Stimulated activated CD8-positive, alpha-beta memory T cell treated with anti-CD3 and anti-CD28 coated beads, Interleukin-7, amount 100 ng/mL, for 4 hours (primary cell): ENCODE results near the gene MTA3.

Experiments used
- DNase-seq, 2 donors: peaks; one replicate each; pipeline ENCODE4 v3.0.0-alpha.2; 2020; ENCODE audit warnings: low read depth in 2 of 2

The MTA3 gene

DNA sequence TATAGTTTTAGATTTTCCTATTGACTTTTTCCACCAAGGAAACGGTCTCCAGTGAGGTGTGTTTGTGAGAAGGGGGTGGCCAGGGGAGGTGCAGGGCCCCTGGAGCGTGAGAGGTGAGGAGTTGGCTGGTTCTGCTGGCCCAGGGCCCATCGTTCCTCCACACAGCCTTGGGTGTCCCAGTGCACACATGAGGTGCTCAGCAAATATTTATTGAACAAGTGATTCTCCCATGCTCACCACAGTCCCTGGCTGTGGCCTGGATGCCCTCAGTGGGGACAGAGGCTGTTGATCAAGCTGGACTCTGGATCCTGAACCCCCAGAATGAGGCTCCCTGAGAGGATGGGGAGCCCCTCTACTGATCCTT lies 219.0 kb downstream of the MTA3 start:
- no peak for DNase-seq

DNA sequence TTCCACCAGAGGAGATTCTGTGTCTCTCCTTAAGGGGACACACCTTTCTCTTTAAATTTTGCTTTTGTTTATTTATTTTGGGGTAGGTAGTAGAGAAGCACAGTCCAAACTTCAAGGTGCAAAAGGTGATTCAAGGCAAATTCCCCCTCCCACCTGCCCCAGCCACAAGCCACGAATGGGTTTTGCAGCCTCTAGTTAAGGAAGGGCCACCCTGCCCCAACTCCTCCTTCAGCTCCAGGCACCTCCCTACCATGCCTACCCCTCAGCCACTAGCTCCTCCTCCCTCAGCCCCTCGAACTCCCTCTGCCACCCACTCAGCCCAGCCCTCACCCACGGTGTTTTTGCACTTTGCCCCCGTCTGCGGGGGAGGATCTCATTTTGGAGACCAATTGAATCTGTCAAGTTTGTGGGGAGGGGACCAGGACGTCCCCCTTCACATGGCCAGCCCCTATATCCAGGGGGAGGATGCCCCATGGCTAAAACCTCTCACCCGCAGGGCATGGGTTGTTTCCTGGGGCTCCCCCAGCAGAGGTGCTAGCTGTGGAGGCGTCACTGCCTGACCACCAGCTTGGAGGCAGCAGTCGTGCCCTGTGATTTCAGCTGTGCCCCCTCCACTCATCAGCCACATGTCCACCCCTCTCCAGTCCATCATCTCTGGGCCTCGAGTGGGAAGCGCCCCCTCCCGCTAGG lies 219.5 kb downstream of the MTA3 start:
- DNase-seq: no peak

DNA sequence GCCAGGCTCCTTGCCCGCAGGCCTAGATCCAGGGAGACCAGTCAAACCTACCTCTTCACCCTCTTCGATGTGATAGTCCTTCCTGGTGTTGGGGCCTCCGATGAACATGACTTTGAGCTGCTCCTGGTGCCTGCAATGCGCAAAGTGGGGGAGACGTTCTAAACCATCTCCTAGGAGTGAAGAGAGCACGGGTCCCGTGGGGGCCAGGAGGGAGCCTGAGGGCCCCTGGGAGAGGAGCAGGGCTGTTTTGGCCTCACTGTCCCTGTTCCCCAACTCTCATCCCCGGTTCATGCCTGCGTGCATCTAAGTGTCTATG lies 220.0 kb downstream of the MTA3 start:
- DNase-seq: no peak

DNA sequence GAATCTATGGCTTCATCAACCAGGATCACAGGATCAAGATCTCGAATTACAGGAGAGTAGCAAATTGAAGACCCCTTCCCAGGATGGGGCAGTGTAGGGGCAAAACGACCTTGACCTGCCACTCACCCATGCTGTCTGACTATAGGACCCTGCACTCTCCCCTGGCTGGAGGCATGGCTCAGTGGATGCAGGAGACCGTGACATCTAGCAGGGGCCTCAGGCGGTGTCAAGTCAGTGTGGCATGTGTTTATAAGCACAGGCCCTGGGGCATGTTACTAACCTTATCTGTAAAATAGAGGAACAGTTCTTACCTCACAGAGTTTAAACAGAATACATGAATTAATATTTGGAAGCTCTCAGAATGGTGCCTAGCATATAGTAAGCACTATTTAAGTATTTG lies 220.4 kb downstream of the MTA3 start:
- DNase-seq: no peak

DNA sequence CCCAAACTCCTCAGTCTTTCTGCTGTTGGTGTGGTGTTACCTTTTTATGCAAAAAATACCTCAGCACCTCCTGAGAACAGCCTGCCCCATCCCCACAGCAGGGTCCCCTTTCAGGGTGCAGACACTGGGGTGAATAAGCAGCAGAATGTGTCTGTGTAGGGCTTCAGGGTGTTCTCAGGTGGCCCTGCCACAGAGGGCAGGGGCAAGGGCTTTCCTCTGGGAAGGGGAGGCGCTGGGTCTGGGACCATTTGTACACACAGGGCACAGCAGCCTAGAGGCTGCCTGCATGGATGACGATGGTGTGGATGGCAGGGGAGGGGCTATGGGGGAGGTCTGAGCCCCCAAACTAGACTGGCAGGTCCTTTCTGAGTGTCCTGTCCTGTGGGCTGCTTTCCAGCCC lies 221.3 kb downstream of the MTA3 start:
- no peak for DNase-seq

DNA sequence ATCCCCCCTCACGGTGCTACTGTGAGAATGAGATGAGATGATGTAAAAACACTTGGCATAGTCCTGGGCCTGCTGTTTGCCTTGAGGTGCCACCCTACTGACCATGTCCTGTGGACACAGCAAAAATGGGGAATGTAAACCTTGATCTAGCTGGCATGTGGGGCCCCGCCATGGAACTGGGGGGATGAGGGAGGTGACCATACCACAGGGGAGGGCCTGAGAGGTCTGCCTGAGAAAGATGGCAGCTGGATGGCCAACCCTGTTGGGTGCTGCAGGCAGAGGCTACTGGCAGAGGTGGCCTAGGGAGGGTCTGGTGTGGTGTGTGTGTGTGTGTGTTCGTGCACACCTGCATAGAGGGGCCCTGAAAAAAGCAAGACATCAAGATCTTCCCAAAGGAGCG lies 223.2 kb downstream of the MTA3 start:
- DNase-seq: no peak

DNA sequence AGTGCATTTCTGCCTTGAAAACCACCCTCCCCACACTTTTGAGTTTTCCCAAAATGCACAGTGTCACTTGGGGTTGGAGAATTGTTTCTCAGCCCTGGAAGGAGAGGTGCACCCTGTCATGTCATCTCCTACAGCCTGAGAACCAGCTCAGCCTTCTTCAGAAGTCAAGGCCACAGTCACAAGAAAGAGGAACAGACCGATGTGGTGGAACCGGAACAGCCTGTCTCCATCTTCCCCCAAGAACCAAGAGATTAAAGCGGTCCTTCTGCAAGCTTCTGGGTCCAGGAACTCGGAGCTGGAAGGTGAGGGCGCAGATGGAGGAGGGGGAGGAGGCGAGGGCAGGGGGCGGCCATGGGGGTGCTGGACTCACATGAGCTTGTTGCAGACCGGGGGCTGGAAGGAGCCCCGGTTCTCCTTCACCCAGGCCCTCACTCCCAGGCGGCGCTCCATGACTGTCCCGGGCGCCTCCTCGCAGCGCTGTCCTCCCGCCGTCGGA lies 223.7 kb downstream of the MTA3 start:
- DNase-seq: no peak

DNA sequence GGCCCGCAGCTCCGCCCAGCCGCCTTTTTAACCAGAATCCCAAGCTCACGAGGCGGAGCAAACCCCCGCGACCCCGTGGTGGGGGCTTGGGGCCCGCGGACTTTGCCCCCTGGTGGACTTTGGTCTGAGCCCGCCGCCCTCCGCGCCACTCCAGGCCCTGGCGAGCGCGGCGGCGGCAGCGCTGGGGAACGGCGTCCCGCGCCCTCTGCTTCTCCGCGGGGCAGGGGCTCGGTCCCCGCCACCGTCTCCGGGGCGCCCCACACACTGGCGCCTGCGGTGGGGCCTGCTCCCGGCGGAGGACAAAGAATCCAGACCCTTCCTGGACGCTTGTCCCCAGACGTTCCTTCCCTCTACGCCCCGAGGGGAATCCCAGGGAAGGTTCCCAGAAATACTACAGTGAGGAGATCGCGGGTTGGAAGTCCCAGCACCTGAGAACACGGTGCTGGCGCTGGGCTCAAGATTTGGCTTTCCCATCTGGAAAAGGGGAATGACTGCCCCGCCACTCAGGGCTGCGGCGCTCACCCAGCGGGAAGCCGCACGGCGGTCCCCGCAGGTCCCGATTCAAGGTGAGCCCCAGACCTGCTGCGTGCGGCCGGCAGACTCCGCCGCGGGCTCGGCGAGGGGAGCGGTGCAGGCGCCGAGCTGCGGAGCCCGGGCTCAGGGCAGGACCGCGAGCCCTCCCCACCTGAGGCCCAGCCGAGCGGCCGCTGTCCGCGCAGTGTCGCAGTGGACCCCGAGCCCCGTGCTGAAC lies 224.3 kb downstream of the MTA3 start, which contains the start of gene HAAO:
TSS of gene HAAO (minus strand) at position 1 of the 751 bp plus-strand sequence. CDS start 47 bp downstream, outside the sequence.
- DNase-seq: no peak

DNA sequence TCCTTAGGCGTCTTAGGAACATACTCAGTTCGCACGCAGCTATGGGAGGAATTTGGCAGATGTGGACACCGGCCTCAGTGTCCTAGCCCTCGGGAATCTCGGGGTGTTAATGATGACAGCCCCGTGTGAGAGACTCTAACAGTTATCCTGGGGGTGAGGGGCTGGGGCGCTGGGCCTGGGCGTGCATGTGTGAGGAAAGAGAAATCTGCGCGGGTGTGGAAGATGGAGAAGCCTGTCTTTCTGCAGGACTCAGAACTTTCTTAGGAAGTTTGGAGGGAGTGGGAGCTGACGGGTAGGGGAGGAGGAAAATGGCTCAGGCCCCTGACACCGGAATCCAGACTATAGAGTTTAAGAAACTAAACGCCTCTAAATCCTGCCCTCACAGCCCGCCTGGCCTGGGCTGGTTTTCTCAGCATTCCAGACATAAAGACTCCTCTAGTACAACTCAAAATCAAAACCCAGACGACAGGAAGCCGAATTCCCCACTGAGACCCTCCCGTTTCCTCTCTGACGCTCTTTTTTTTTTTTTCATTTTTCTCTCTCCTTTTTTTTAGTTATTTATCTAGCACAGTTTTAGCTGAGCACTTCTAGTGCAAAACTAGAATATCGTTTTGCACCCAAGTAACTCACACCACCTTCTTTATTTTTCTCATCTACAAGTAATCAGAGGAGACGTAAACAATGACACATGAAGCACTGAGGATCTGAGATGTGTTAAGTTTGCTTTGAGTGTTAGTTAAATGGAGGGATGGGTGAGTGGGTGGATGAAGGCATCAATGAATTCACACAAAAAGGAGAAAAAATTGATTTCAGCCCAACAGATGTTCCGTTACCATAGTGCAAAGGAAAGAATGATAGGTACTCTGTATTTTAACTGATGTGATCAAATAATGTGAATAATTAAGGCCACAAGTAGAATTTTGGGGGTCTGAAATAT lies 225.2 kb downstream of the MTA3 start:
- DNase-seq: no peak

DNA sequence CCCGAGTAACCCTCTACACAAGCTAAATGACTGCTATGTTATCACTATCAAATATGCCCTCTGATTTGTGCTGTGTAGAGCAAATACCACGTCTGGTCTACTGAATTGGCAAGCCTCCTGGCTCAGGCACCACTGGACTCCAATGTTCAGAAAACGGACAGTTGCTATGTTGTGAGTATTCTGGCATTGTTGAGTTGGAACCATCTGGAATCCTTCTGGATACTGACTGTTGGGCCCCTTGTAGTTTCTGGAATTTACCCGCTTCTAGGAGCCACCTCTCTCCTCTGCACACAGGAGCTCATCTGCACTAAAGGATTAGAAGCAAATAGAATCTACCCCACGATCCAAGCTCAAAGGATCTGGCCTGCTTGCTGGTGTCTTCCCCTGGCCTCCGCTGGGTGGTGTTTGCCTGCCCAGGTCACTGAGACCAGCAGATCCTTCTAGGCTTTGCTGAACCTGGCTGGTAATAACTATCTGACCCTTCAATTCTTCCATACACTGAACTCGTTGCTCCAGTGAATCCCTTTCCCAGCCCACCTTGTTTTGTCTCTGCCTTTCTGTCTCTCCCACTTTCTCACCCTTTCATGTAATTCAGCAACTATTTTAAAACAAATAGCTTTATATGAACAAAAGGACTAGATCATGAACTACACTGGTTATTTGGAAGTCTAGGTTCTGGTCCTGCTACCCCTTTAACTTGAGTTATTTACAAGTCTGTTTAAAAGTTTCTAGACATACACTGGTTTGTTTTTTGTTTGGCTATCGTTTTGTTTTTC lies 226.0 kb downstream of the MTA3 start:
- DNase-seq: no peak

DNA sequence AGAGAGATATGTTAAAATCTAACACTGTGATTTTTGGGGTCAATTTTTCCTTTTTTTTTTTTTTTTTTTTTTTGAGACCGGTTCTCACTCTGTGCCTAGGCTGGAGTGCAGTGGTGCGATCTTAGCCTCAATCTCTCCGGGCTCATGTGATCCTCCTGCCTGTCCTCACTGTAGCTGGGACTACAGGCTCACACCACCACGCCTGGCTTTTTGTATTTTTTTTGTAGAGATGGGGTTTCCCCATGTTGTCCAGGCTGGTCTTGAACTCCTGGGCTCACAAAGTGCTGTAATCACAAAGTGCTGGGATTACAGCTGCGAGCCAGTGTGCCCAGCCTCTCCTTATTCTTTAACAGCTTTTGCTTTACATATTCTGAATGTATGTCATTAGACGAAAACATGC lies 226.8 kb downstream of the MTA3 start:
- DNase-seq: no peak

DNA sequence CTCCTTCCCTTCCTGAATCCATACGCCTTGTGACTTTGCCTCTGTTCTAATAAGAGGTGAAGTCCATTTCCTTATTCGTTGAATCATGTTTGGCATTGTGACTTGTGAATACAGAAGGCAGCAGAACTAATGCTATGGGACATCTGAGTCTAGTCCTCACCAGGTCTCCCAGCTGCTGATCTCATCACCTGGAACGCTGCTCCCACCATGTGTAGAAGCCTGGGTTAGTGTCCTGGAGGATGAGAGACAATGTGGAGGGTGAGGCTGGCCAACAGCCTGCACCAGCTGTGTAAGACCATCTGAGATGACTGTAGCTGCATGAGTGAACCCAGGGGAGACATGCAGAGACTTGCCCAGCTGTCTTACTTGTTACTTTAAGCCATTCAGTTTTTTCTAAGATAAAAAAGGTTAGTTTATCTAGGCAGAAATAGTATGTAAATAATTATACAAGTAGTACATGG lies 227.4 kb downstream of the MTA3 start:
- DNase-seq: no peak

DNA sequence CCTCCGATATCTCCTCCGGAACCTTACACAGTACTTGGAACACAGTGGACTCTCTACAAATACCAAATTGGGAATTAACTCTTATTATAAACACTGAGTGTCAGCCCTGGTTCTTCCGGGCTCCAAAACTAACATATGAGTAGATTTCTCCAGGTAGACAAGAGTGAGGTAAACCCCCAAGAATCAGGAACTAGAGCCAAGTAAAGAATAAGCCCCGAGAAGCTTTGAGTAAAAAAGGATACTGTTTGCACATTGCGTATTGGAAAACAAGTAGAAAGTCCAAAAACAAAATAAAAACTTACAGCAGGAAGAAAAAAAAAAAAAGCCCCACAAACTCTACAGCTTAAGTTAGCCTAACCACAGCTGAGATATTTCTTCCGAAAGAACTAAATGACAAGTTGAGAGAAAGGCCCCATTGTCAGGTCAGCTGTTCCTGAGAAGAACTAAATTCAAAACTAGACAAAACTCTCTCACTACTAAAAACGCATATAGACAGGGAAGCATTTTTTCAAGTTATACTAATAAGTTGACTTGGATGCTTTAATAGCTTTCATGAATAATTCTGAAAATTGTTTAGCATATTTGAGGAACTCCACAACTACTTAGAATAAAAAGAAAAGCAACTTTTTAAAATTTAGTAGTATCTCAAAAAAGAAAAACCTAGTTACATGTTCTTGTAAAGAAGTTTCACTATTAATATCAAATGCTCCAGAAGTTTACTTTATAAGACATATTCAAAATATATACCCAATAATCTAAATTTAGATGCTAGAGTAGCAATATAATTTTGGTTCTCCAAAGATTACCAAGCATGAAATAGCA lies 228.2 kb downstream of the MTA3 start:
- DNase-seq: no peak

DNA sequence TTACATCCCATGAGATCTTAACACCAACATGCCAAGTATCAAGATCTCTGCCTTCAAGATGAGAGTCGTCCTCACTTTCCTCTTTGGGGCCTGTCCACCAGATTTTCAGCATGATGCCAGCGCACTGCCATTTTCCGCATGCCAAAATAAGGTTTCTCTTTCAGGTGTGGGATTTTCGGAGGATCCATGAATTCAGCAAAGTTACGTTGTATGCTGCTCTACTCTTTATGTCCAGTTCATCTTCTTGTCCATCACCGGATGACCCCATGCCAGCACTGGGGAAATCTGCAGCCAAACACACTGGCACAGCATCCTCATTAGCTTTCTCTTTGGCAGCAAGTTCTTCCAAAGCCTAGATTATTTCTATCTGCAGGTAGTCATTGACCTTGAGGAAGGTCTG lies 228.8 kb downstream of the MTA3 start:
- DNase-seq: no peak

DNA sequence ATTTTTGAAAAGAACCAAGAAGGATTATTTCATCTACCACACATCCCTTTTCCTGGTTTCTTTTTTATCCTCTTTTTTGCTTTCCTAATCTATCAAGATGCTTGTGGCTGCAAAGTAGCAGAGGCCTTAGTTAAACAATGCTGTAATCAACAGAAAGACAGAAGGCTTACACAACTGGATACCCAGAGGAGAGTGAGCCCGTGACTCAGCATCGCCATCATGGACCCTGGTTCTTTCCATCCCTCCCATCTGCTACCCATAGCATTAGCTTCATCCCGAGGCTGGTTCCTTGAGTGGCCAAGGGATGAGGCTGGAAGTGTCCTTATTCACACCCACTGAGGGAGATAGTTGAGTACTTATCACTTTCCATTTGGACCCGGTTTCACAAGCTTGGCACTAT lies 231.4 kb downstream of the MTA3 start:
- DNase-seq: no peak

DNA sequence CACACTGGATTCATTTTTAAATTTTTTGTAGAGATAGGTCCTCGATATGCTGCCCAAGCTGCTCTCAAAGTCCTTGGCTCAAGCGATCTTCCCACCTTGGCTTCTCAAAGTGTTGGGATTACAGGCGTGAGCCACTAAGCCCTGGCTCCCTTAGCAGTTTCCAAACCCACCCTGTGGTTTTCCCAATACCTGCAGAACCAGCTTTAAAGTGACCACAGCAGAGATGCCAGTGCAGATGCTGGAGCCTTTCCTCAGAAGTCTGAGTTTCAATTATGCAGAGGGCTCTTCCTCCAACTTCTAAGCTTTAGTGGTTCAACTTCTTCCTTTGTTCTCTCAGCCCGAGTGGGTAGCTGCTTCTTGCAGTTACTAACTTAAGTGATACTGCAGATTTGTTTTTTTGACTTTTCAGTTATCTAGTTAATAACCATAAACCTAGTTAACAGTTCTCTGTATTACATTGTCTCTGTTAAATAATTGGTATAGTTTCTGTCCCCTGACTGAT lies 232.1 kb downstream of the MTA3 start:
- no peak for DNase-seq

DNA sequence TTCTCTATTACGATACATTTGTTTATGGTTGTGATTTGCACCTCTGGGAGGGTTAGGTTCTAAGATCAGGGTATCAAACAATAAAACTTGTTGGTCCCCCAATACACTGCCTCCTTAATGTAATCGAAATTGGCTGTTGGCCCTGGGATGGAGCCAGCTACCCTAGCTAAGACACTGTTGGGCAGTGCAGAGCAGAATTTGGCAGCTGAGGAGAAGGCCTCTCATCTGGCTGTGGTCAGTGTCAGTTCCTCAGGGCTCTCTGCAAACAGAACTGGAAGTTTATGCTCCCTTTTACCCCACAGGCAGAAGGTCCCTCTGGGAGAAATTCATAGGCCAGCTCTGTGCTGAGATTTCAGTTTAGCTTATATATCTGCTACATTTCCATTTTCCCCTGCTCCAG lies 232.5 kb downstream of the MTA3 start:
- DNase-seq: no peak

DNA sequence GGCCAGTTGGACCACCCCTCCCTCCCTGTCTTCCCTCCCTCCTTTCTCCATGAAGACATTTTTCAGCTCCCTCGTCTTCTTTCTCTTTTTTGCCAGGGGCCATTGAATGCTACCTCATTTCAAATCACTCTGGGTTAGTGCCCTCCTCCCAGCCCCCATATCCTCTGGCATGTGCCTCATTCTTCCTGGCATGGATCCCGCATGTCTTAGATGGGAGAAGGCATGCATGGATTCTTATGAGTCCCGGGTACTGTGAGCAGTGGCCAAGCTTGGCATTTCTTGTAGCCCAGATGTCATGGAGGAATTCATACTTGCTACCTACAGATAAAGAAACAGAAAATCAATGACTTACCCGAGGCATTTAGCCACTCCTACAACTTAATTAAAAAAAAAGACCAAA lies 232.9 kb downstream of the MTA3 start:
- DNase-seq: no peak

DNA sequence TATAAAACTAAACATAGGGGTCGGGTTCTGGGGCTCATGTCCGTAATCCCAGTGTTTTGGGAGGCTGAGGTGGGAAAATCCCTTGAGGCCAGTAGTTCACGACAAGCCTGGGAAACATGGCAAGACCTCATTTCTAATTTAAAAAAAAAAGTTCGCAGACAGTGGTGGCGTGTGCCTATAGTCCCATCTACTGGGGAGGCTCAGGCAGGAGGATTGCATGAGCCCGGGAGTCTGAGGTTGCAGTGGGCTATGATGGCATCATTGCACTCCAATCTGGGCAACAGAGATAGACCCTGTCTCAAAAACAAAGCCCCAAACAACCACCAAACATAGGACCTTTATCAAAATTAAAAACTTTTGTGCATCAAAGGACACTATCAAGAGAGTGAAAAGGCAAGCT lies 233.7 kb downstream of the MTA3 start:
- DNase-seq: no peak

DNA sequence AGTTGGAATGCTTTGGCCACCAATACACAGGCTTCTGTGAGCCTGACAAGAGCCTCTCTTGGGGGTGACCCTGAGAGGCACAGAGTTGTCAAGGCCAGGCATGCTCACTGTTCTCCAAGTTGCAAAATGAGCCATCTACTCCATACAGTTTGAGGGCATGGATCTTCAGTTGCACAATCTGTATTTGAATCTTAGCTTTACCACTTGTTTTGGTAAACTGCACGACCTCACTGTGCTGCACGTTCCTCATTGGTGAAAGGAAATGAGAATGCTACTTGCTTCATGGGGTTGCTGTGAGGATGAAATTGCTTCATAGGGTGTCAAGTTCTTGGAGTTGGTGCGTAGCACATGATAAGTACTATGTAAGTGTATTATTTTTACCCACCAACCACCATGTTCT lies 235.9 kb downstream of the MTA3 start:
- DNase-seq: no peak

DNA sequence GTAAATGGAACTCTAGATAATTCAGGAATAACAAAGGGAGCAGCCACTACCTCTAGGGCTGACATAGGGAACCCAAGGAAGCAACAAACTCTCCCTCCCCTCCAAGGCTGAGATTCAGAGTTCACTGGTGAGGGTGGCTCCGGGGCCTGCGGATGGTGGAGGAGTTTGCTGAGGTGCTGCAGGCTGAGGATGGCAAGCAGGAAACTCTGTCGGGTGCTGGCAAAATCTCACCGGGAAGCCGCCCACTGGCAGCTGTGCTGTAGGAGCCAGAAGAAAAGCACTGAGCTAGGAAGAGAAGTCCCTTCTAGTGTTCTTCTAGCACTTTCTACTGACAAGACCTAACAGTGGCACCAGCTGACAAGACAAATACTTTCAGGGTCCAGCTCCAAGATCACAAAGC lies 236.5 kb downstream of the MTA3 start:
- DNase-seq: no peak
